ENCODE results near the gene ENPP1. TPM values are rescaled to one million over a fixed set of nuclear protein-coding genes. Genes with fewer than 3 reads are reported as not detected.

The ENPP1 gene
- polyA plus RNA-seq, 3 donors, result not detected

- H3K36me3 ChIP-seq (replicated peaks in 1 of 2; ENCODE audit: control insufficient read depth in 1 of 2, insufficient read depth in 2 of 2, low read length in 2 of 2), result no peaks in the 10 kb centered on the region
- H3K27ac ChIP-seq (ENCODE audit: low read depth in 1 of 2, low read length in 2 of 2), result no peak overlapping the region
- TF ChIP-seq CTCF (IDR thresholded peaks at IDR 0.05), result no peak
- no peaks in the 10 kb centered on the region for H4K20me1 ChIP-seq (ENCODE audit: insufficient read depth, low read length)
- WGBS (ENCODE audit: insufficient coverage), result 70% methylated on average over 2 of the region's 4 CpGs
- no peak overlapping the region for H3K4me3 ChIP-seq (replicated peaks in 1 of 3; ENCODE audit: low read depth in 2 of 3, low read length in 3 of 3)
- H3K79me2 ChIP-seq (ENCODE audit: insufficient read depth, low read length), result no peaks in the 10 kb centered on the region
- intact Hi-C loops (cut with micrococcal nuclease), result no loop called here
- Mint-ChIP-seq H3K36me3 (no peaks in the 10 kb centered on the region), H3K4me3 (no peak overlapping the region), H3K9me3 (peaks cover 0 to 3% (median 0%) of the 10 kb centered on the region in 7 donors), H3K27ac (no peak overlapping the region), H3K4me1 (no peaks in the 10 kb centered on the region), H3K27me3 (ENCODE audit: low read depth in 3 of 3) (peaks cover 0 to 5% (median 3%) of the 10 kb centered on the region in 3 donors)
- H3K9me3 ChIP-seq (replicated peaks in 1 of 2; ENCODE audit: control insufficient read depth in 1 of 2, insufficient read depth in 1 of 2, low read length in 2 of 2), result no peaks in the 10 kb centered on the region
- no peak for DNase-seq
- no peaks in the 10 kb centered on the region for H3K4me1 ChIP-seq (ENCODE audit: control insufficient read depth in 1 of 2, insufficient read depth in 2 of 2, low read length in 2 of 2)
- no peak overlapping the region for H3K9ac ChIP-seq (ENCODE audit: insufficient read depth, low read length, poor library complexity, severe bottlenecking)
- no peak overlapping the region for H2AFZ ChIP-seq (ENCODE audit: insufficient read depth, low read depth, low read length, poor library complexity, severe bottlenecking)
- H3K27me3 ChIP-seq (ENCODE audit: control insufficient read depth in 2 of 2, insufficient read depth in 2 of 2, low read length in 2 of 2), result no peaks in the 10 kb centered on the region
- no peak overlapping the region for H3K4me2 ChIP-seq (replicated peaks; ENCODE audit: extremely low read depth, low read length, poor library complexity, severe bottlenecking)
Observed at GRCh38 chr6:131765804-131766135, 42.0 kb upstream of the ENPP1 start.

- Histone ChIP-seq H3K9ac (ENCODE audit: insufficient read depth, low read length, poor library complexity, severe bottlenecking) (no peak overlapping the region), H3K4me3 (replicated peaks in 1 of 3; ENCODE audit: low read depth in 2 of 3, low read length in 3 of 3) (no peak overlapping the region), H3K4me1 (ENCODE audit: control insufficient read depth in 1 of 2, insufficient read depth in 2 of 2, low read length in 2 of 2) (no peaks in the 10 kb centered on the region), H3K27ac (ENCODE audit: low read depth in 1 of 2, low read length in 2 of 2) (no peak overlapping the region), H3K27me3 (ENCODE audit: control insufficient read depth in 2 of 2, insufficient read depth in 2 of 2, low read length in 2 of 2) (no peaks in the 10 kb centered on the region), H3K4me2 (replicated peaks; ENCODE audit: extremely low read depth, low read length, poor library complexity, severe bottlenecking) (no peak overlapping the region), H3K9me3 (replicated peaks in 1 of 2; ENCODE audit: control insufficient read depth in 1 of 2, insufficient read depth in 1 of 2, low read length in 2 of 2) (no peaks in the 10 kb centered on the region), H2AFZ (ENCODE audit: insufficient read depth, low read depth, low read length, poor library complexity, severe bottlenecking) (no peak overlapping the region), H3K79me2 (ENCODE audit: insufficient read depth, low read length) (no peaks in the 10 kb centered on the region), H4K20me1 (ENCODE audit: insufficient read depth, low read length) (no peaks in the 10 kb centered on the region), H3K36me3 (replicated peaks in 1 of 2; ENCODE audit: control insufficient read depth in 1 of 2, insufficient read depth in 2 of 2, low read length in 2 of 2) (no peaks in the 10 kb centered on the region)
- Mint-ChIP-seq H3K4me3 (no peak overlapping the region), H3K4me1 (no peaks in the 10 kb centered on the region), H3K36me3 (no peaks in the 10 kb centered on the region), H3K27ac (no peak overlapping the region), H3K27me3 (ENCODE audit: low read depth in 3 of 3) (peaks cover 0 to 5% (median 3%) of the 10 kb centered on the region in 3 donors), H3K9me3 (peaks cover 0 to 3% (median 0%) of the 10 kb centered on the region in 7 donors)
- no CpG with 5 or more reads among the region's 2 CpGs for WGBS (ENCODE audit: insufficient coverage)
- DNase-seq, result no peak
- TF ChIP-seq CTCF (IDR thresholded peaks at IDR 0.05), result no peak
- intact Hi-C loops (cut with micrococcal nuclease), result no loop called here
Observed at GRCh38 chr6:131766631-131767030, 41.2 kb upstream of the ENPP1 start.
